Thymus (tissue), 11 donors: ENCODE results near the gene USH2A. TPM values are rescaled to one million over a fixed set of nuclear protein-coding genes. Genes with fewer than 3 reads are reported as not detected.
"Not testable (repeated sequence)": the region's sequence is repeated elsewhere in the genome, so short reads cannot be mapped to it uniquely, and the experiment has no call there.

Source experiments
- DNase-seq, 9 donors: peaks; one replicate each; pipeline ENCODE4 v3.0.0-alpha.2; 2013; ENCODE audit warnings: low spot score in 9 of 9, low read depth in 6 of 9, missing footprints in 1 of 9
- H3K27ac ChIP-seq, 2 donors: one replicate each; pipeline ENCODE4 v1.5.1; 2013; ENCODE audit warnings: control low read depth in 1 of 2, low read depth in 1 of 2, low read length in 1 of 2, mild to moderate bottlenecking in 1 of 2, moderate library complexity in 1 of 2
- H3K27me3 ChIP-seq, 2 donors: one replicate each; pipeline ENCODE4 v1.5.1; 2013; ENCODE audit warnings: low read length in 1 of 2; ENCODE audit not compliant: control insufficient read depth in 2 of 2, insufficient read depth in 1 of 2
- H3K36me3 ChIP-seq, 2 donors: one replicate each; pipeline ENCODE4 v1.5.1; 2013; ENCODE audit warnings: low read length in 1 of 2, mild to moderate bottlenecking in 1 of 2, moderate library complexity in 1 of 2; ENCODE audit not compliant: control insufficient read depth in 2 of 2, insufficient read depth in 2 of 2
- H3K4me1 ChIP-seq, 2 donors: one replicate each; pipeline ENCODE4 v1.5.1; 2013; ENCODE audit warnings: low read length in 2 of 2; ENCODE audit not compliant: control insufficient read depth in 2 of 2, insufficient read depth in 2 of 2
- H3K4me3 ChIP-seq, 2 donors: one replicate each; pipeline ENCODE4 v1.5.1; 2013; ENCODE audit warnings: low read length in 2 of 2, control low read depth in 1 of 2, mild to moderate bottlenecking in 1 of 2
- H3K9me3 ChIP-seq, 2 donors: one replicate each; pipeline ENCODE4 v1.5.1; 2013; ENCODE audit warnings: low read length in 1 of 2, mild to moderate bottlenecking in 1 of 2; ENCODE audit not compliant: control insufficient read depth in 2 of 2, insufficient read depth in 1 of 2
- WGBS: extraction: QIAGEN DNeasy Blood & Tissue Kit; methylation state at CpG from one replicate; pipeline ENCODE4 v1.1.7; 2013; 5-methylcytosine and 5-hydroxymethylcytosine counted together
- polyA plus RNA-seq: library from polyadenylated mRNA; stranded (reverse); fragments of 200-250 nt; gene quantifications from one replicate; pipeline ENCODE4 v1.2.3, GENCODE V29; 2013
- total RNA-seq: library from RNA; stranded (reverse); fragments of 120-200 nt; gene quantifications from one replicate; pipeline ENCODE4 v1.2.4, GENCODE V29; 2013
- donor health status: healthy.

Gene USH2A
- total and polyA plus RNA-seq, 2 donors = 0.09 to 0.14 TPM

DNA sequence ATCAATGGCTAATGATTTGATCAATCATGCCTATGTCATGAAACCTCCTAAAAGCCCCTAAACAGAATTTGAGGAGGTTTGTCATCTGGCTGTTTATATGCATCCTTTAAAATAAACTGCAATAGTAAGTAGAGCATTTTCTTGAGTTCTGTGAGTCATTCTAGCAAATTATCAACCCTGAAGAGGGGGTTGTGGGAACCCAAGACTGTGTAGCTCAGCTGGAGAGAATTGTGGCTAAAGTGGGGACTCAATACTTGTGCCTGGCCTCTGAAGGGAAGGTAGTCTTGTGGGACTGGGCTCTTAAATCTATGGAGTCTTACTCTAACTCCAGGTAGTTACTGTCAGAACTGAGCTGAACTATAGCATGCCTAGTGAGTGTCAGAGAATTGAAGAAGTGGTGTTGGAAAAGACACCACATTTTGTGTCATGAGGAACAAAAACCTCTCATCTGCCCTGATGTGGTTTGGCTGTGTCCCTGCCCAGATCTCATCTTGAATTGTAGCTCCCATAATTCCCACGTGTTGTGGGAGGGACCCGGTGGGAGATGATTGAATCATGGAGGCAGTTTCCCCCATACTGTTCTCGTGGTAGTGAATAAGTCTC is 402.4 kb downstream of the USH2A start:
- 90% methylated on average over 3 of the region's 3 CpGs for WGBS

DNA sequence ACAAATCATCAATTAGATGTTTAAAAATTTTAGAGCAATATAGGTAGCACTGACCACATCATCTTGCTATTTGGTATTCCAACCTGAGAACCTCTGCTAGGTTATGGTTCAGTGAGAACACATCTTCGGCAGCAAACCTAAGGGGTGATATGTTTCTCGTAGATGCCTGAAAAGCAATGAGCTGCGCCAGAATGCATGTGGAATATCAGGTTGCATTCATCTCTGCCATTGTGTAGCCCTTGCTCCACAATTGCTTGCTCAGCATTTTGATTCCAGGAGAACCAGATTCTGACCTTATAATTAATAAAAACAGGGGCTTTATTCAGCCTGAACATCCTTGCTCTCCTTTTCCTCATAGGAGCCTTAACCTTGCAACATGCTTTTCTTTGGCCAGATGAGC is 408.1 kb downstream of the USH2A start:
- WGBS = 93% methylated on average over 3 of the region's 3 CpGs
- H3K9me3 ChIP-seq = no peaks in the 10 kb centered on the region
- no peaks in the 10 kb centered on the region for H3K36me3 ChIP-seq
- no peak for DNase-seq
- no peaks in the 10 kb centered on the region for H3K27me3 ChIP-seq
- H3K27ac ChIP-seq = no peak overlapping the region
- H3K4me3 ChIP-seq = no peak overlapping the region
- H3K4me1 ChIP-seq = no peaks in the 10 kb centered on the region

More for the DNA sequence above, 402.4 kb downstream of the USH2A start:
- no peak overlapping the region for H3K4me3 ChIP-seq
- no peak for DNase-seq
- H3K9me3 ChIP-seq = no peaks in the 10 kb centered on the region
- H3K27ac ChIP-seq = no peak overlapping the region
- no peaks in the 10 kb centered on the region for H3K4me1 ChIP-seq
- H3K36me3 ChIP-seq = no peaks in the 10 kb centered on the region
- no peaks in the 10 kb centered on the region for H3K27me3 ChIP-seq

DNA sequence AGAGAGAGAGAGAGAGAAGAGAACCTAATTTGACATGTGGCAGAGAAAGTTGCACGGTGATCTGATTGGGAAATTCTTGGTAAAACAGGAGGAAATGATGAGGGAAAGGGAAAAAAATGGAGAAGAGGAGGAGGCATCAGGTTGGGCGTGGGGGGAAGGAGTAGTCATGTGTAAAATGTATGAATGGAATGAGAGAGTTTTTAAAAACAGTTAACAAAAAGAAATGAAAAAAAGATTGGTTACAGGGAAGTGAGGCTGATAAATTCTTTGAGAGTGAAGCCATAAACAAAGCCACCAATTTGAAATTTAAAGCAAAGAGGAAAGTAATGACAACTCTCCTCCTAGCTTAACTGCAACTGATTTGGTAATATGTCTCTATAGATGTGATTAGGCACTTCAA is 409.2 kb downstream of the USH2A start:
- Histone ChIP-seq H3K27me3 (no peaks in the 10 kb centered on the region), H3K27ac (no peak overlapping the region), H3K4me3 (no peak overlapping the region), H3K9me3 (no peaks in the 10 kb centered on the region), H3K4me1 (no peaks in the 10 kb centered on the region), H3K36me3 (no peaks in the 10 kb centered on the region)
- WGBS = 38% methylated on average over 2 of the region's 2 CpGs
- DNase-seq = no peak

DNA sequence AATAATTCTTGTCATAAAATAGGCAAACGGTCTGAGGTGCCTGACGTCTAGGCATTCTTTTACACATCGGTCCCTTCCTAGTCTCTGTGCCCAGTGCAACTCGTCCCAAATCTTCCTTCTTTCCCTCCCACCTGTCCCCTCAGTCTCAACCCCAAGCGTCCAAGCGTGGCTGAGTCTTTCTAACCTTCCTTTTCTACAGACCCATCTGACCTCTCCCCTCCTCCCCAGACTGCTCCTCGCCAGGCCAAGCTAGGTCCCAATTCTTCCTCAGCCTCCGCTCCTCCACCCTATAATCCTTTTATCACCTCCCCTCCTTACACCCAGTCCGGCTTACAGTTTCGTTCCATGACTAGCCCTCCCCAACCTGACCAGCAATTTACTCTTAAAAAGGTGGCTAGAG is 413.8 kb downstream of the USH2A start:
- not testable (repeated sequence) for H3K4me3 ChIP-seq, H3K4me1 ChIP-seq, H3K36me3 ChIP-seq, DNase-seq, H3K9me3 ChIP-seq, H3K27ac ChIP-seq, H3K27me3 ChIP-seq
- WGBS = 93% methylated on average over 10 of the region's 10 CpGs

GRCh38 chr1:216005916-216006315 is 417.3 kb downstream of the USH2A start:
- WGBS = 97% methylated on average over 2 of the region's 2 CpGs
- no peaks in the 10 kb centered on the region for H3K27me3 ChIP-seq
- no peak overlapping the region for H3K27ac ChIP-seq
- no peaks in the 10 kb centered on the region for H3K36me3 ChIP-seq
- H3K4me1 ChIP-seq = no peaks in the 10 kb centered on the region
- no peak overlapping the region for H3K4me3 ChIP-seq
- DNase-seq = no peak
- no peaks in the 10 kb centered on the region for H3K9me3 ChIP-seq

DNA sequence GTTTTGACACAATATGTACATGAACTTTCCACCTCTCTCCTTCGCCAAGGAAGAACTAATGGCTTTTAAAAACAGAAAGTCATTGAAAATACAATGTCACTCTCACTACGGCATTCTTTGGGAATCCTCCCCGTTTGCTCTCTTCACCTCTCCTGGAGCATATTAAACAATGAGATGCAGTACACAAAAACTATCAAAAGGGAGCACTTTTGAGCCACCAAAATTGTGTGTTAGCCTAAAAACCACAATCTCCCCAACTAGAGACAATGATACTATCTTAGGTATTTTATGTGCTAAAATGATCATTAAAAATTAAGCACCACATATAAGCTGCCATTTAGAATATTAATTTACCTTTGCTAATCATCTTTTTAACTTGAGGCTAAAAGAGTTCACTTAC is 430.6 kb downstream of the USH2A start:
- Histone ChIP-seq H3K27ac (no peak overlapping the region), H3K4me1 (no peaks in the 10 kb centered on the region), H3K27me3 (no peaks in the 10 kb centered on the region), H3K36me3 (no peaks in the 10 kb centered on the region), H3K4me3 (no peak overlapping the region), H3K9me3 (no peaks in the 10 kb centered on the region)
- WGBS = 53% methylated on average over 3 of the region's 3 CpGs
- no peak for DNase-seq

- H3K27me3 ChIP-seq = no peaks in the 10 kb centered on the region
- H3K27ac ChIP-seq = no peak overlapping the region
- no peak for DNase-seq
- no peaks in the 10 kb centered on the region for H3K36me3 ChIP-seq
- no peak overlapping the region for H3K4me3 ChIP-seq
- H3K4me1 ChIP-seq = no peaks in the 10 kb centered on the region
- 87% methylated on average over 7 of the region's 7 CpGs for WGBS
- no peaks in the 10 kb centered on the region for H3K9me3 ChIP-seq
Measured at GRCh38 chr1:215987092-215987875, 436.0 kb downstream of the USH2A start.

- Histone ChIP-seq H3K9me3 (no peaks in the 10 kb centered on the region), H3K27ac (no peak overlapping the region), H3K27me3 (no peaks in the 10 kb centered on the region), H3K4me3 (no peak overlapping the region), H3K36me3 (no peaks in the 10 kb centered on the region), H3K4me1 (no peaks in the 10 kb centered on the region)
- WGBS = 80% methylated on average over 1 of the region's 1 CpG
- no peak for DNase-seq
Measured at GRCh38 chr1:215986401-215986800, 436.8 kb downstream of the USH2A start.

- 73% methylated on average over 2 of the region's 2 CpGs for WGBS
- H3K27ac ChIP-seq = no peak overlapping the region
Measured at GRCh38 chr1:215983680-215984079, 439.6 kb downstream of the USH2A start.

More at GRCh38 chr1:215983680-215984079, 439.6 kb downstream of the USH2A start:
- H3K9me3 ChIP-seq = no peaks in the 10 kb centered on the region
- H3K36me3 ChIP-seq = no peaks in the 10 kb centered on the region
- no peak for DNase-seq
- no peaks in the 10 kb centered on the region for H3K27me3 ChIP-seq
- H3K4me1 ChIP-seq = no peaks in the 10 kb centered on the region
- H3K4me3 ChIP-seq = no peak overlapping the region
